ENCODE measurements around the gene PDCD1. TPM values are rescaled to one million over a fixed set of nuclear protein-coding genes. Genes with fewer than 3 reads are reported as not detected.

The PDCD1 gene
- total RNA-seq, 1 experiment from 2014 or later: not detected

DNA sequence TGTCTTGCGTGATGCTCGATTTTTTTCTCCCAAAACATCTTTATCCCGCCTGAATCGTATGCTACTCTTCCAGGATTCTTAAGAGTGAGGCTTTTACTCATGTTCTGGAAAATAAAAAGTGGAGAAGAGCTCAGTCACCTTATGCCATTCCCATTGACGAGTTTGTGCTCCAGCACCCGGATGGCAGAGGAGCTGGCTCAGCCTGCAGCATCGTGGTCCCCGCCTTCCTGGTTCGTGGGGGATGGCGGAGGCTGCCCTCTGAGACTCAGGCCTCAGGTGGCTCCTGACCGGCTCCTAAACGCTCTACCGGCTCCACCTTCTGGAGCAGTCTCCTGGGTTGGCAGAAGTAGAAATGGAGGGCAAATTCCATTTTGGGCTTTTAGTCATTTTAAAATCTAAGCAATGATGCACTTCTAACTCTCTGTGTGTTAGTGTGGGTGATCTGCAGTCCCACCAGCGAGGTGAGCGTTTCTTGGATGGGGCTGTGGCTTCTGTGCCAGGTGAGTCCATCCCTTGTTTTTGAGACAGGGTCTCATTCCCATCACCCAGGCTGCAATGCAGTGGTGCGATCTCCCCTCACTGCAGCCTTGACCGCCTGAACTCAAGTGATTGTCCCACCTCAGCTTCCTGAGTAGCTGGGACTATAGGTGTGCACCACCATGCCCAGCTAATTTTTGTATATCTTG is 38.7 kb upstream of the PDCD1 start:
- no peaks in the 10 kb centered on the region; the same call in 1 of the 2 replicates for H3K4me1 ChIP-seq (ENCODE audit: insufficient read depth, low read length)
- H3K4me3 ChIP-seq (ENCODE audit: low read length): no peak overlapping the region
- H3K36me3 ChIP-seq (ENCODE audit: low read depth, low read length): no peaks in the 10 kb centered on the region
- no peak overlapping the region for H2AFZ ChIP-seq (ENCODE audit: low read length)
- TF ChIP-seq EZH2phosphoT487 (IDR thresholded peaks at IDR 0.05; ENCODE audit: borderline replicate concordance, low read length) (no peak), EZH2 (IDR thresholded peaks at IDR 0.05; ENCODE audit: low read length, unreplicated experiment) (no peak)
- TF ChIP-seq, protein P1, sequence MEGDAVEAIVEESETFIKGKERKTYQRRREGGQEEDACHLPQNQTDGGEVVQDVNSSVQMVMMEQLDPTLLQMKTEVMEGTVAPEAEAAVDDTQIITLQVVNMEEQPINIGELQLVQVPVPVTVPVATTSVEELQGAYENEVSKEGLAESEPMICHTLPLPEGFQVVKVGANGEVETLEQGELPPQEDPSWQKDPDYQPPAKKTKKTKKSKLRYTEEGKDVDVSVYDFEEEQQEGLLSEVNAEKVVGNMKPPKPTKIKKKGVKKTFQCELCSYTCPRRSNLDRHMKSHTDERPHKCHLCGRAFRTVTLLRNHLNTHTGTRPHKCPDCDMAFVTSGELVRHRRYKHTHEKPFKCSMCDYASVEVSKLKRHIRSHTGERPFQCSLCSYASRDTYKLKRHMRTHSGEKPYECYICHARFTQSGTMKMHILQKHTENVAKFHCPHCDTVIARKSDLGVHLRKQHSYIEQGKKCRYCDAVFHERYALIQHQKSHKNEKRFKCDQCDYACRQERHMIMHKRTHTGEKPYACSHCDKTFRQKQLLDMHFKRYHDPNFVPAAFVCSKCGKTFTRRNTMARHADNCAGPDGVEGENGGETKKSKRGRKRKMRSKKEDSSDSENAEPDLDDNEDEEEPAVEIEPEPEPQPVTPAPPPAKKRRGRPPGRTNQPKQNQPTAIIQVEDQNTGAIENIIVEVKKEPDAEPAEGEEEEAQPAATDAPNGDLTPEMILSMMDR (conservative IDR thresholded peaks at IDR 0.05; ENCODE audit: low read depth, low read length): no peak
- H3F3A ChIP-seq (ENCODE audit: low read length, unreplicated experiment): no peaks in the 10 kb centered on the region
- CTCF ChIA-PET: no interaction called here
- H3K79me2 ChIP-seq (ENCODE audit: low read length): no peaks in the 10 kb centered on the region
- no peaks in the 10 kb centered on the region for H4K20me1 ChIP-seq (ENCODE audit: low read length)
- no peak overlapping the region for H3K27ac ChIP-seq (ENCODE audit: low read length)
- no peaks in the 10 kb centered on the region for H3K9me2 ChIP-seq (replicated peaks; ENCODE audit: low read length)
- H3K9ac ChIP-seq (ENCODE audit: low read length): no peak overlapping the region
- POLR2A ChIA-PET (ENCODE audit: unreplicated experiment): no interaction called here
- no peak for DNase-seq
- intact Hi-C loops (cut with micrococcal nuclease): no loop called here
- H3K4me2 ChIP-seq (ENCODE audit: low read length): no peak overlapping the region
- H3K27me3 ChIP-seq (ENCODE audit: low read length): no peaks in the 10 kb centered on the region
- no peak for ATAC-seq
- BruUV-seq (replicated peaks): no TSS peak
- H3K9me3 ChIP-seq (ENCODE audit: low read length): no peaks in the 10 kb centered on the region

DNA sequence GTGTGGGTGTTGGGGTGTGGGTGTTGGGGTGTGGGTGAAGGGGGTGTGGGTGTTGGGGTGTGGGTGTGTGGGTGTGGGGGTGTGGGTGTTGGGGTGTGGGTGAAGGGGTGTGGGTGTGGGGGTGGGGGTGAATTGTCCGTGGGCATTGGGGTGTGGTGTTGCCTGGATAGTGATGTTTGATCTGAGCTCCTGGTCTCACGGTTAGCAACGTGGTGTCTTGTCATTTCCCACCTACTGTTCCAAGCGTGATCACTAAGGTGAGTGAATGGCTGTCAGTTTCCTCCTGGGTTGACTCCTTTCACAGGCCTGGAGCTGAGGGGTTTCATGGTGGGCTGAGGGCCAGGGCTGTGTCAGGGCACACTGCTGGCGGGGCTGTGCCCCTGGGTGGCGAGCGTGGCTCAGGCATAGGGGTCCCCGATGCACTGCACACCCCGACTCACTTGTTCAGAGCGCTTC is 38.1 kb upstream of the PDCD1 start:
- Histone ChIP-seq H3K27me3 (ENCODE audit: low read length) (no peaks in the 10 kb centered on the region), H3K9me2 (replicated peaks; ENCODE audit: low read length) (no peaks in the 10 kb centered on the region), H3K79me2 (ENCODE audit: low read length) (no peaks in the 10 kb centered on the region), H3K9me3 (ENCODE audit: low read length) (no peaks in the 10 kb centered on the region), H3K4me1 (ENCODE audit: insufficient read depth, low read length) (no peaks in the 10 kb centered on the region; the same call in 1 of the 2 replicates), H2AFZ (ENCODE audit: low read length) (no peak overlapping the region), H3K4me3 (ENCODE audit: low read length) (no peak overlapping the region), H3K36me3 (ENCODE audit: low read depth, low read length) (no peaks in the 10 kb centered on the region), H3K4me2 (ENCODE audit: low read length) (no peak overlapping the region), H3K27ac (ENCODE audit: low read length) (no peak overlapping the region), H4K20me1 (ENCODE audit: low read length) (no peaks in the 10 kb centered on the region), H3F3A (ENCODE audit: low read length, unreplicated experiment) (no peaks in the 10 kb centered on the region), H3K9ac (ENCODE audit: low read length) (no peak overlapping the region)
- TF ChIP-seq EZH2 (IDR thresholded peaks at IDR 0.05; ENCODE audit: low read length, unreplicated experiment) (no peak), EZH2phosphoT487 (IDR thresholded peaks at IDR 0.05; ENCODE audit: borderline replicate concordance, low read length) (no peak)
- TF ChIP-seq, protein P1 (conservative IDR thresholded peaks at IDR 0.05; ENCODE audit: low read depth, low read length): no peak
- BruUV-seq (replicated peaks): no TSS peak
- CTCF ChIA-PET: no interaction called here
- ATAC-seq: no peak
- intact Hi-C loops (cut with micrococcal nuclease): no loop called here
- POLR2A ChIA-PET (ENCODE audit: unreplicated experiment): no interaction called here
- no peak for DNase-seq

Data from PC-3 (cell line).